ENCODE data around the gene MLLT10.
"Not testable (repeated sequence)": the region's sequence is repeated elsewhere in the genome, so short reads cannot be mapped to it uniquely, and the experiment has no call there.

Gene MLLT10

GRCh38 chr10:21584834-21585530 is 51.0 kb downstream of the MLLT10 start:
- DNase-seq (ENCODE audit: low read depth) = no peak

DNA sequence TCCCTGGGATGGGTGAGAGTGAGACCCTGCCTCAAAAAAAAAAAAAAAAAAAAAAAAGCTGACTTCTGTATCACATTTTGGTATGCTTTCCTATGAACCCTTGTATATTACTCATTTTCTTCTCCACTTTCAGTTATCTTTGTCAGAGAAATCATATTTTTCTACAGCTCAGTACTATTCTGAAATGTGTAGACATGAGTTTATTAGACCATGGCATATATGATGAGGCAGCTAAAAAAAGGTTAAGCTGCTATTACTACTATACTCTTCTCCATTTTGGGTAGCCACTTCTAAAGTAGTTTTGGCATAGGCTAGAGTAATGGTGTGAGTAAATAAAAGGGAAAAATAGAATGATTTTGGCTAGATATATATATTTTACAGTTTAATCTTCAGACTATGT is 53.4 kb downstream of the MLLT10 start:
- no peak for DNase-seq (ENCODE audit: low read depth)

- DNase-seq (ENCODE audit: low read depth) = not testable (repeated sequence)
Observed at GRCh38 chr10:21588159-21588558, 54.1 kb downstream of the MLLT10 start.

GRCh38 chr10:21593986-21594385 is 60.0 kb downstream of the MLLT10 start:
- no peak for DNase-seq (ENCODE audit: low read depth)

DNA sequence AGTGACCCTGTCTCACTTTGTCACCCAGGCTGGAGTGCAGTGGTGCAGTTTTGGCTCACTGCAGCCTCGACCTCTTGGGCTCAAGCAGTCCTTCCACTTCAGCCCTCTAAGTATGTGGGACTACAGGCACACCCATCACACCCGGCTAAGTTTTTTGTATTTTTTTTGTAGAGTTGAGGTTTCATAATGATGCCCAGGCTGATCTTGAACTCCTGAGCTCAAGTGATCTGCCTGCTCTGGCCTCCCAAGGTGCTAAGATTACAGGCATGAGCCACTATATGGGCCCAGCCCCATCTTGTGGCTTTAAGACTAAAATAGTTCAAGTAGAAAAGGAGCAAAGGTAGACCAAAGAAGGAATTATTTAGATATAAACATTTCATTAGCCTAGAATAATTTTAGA is 65.5 kb downstream of the MLLT10 start:
- no peak for DNase-seq (ENCODE audit: low read depth)

DNA sequence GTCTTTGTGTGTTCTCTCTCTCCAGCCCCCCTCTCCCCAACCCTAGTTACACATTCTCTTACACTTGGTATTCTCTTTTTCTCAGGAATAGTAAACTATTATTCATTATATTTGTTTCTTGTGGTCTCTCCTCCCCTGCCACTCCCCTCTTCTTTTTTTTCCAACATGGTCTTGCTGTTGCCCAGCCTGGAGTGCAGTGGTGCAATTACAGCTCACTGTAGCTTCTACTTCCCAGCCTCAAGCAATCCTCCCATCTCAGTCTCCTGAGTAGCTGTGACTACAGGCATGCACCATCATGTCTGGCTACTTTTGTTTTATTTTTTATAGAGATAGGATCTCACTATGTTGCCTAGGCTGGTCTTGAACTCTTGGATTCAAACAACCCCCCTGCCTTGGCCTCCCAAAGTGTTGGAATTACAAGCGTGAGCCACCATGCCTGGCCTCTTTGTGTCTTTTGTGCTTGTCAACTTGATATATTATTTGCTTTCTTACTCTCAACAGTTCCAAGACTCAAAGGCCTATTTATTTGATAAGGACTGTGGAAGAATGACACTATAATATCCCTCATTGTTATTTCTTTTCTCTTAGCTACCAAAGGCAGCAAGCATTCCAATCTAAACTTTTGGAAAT is 66.9 kb downstream of the MLLT10 start:
- DNase-seq (ENCODE audit: low read depth) = no peak

- DNase-seq (ENCODE audit: low read depth) = no peak
Observed at GRCh38 chr10:21602313-21602712, 68.3 kb downstream of the MLLT10 start.

- no peak for DNase-seq (ENCODE audit: low read depth)
Observed at GRCh38 chr10:21603721-21604120, 69.7 kb downstream of the MLLT10 start.

DNA sequence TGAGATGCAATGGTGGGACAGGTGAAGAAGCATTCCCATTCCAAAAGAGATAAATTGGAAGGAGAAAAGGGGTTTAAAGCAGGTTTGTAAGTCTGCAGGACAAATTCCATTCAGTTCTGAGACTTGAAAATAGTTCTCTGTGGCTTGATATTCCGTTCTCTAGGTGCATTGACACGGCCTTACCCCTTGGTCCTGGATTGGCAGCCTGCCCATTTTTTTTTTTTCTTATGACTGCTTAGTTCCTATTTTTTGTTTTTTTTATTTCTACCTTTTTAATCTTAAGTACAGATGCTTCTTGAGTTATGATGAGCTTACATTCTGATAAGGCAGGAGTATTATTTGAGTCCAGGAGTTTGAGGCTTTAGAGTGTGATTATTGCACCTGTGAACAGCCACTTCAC is 70.6 kb downstream of the MLLT10 start:
- DNase-seq (ENCODE audit: low read depth) = no peak

DNA sequence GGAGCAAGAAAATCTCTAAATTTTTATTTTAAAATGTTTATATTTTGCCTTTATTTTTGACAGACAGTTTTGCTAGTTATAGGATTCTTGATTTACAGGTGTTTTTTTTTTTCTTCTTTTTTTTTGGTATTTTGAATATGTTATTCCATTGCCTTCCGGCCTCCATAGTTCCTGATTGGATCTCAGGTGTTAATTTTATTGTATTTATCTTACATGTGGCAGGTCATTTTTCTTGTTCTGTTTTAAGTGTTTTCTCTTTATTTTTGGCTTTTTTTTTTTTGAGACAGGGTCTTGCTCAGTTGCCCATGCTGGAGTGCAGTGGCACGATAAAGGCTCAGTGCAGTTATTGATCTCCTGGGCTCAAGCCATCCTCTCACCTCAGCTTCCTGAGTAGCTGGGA is 73.9 kb downstream of the MLLT10 start:
- no peak for DNase-seq (ENCODE audit: low read depth)

GRCh38 chr10:21614000-21614399 is 80.0 kb downstream of the MLLT10 start:
- no peak for DNase-seq (ENCODE audit: low read depth)

GRCh38 chr10:21617267-21617666 is 83.2 kb downstream of the MLLT10 start:
- no peak for DNase-seq (ENCODE audit: low read depth)

DNA sequence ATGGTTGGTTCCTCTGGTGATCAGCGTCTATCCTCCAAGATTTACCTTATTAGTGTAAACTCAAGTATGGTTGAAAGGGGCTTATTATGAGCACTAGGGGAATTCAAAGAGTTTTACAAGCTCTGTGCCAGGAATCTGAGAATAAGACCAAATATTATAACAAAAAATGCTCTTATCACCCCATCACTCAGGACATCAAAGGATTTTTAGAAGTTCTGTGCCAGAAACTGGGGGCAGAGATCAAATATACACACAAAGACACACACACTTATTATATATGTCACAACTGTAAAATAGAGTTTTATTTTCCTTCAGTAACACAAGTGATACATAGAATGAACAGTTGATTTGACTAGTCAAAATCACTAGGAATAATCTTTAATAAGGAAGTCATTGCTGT is 89.3 kb downstream of the MLLT10 start:
- DNase-seq (ENCODE audit: low read depth) = no peak

DNA sequence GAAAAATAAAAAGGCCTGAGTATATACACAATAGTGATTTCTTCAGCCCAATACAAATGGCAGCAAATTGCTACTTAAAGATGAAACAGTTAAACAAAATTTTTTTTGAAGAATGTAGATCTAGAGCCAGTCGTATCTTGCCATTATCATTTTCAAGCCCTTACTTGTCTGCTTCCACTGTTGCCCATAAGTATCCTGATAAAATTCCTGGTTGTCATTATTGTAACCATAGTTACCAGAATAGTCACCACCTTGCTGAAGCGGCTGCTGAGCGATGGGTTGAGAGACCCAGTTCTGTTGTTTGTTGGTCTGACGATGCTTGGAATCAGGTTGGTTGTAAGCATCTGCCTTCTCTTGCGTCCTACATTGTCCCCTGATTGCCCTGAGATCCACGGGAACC is 90.4 kb downstream of the MLLT10 start:
- DNase-seq (ENCODE audit: low read depth) = not testable (repeated sequence)

DNA sequence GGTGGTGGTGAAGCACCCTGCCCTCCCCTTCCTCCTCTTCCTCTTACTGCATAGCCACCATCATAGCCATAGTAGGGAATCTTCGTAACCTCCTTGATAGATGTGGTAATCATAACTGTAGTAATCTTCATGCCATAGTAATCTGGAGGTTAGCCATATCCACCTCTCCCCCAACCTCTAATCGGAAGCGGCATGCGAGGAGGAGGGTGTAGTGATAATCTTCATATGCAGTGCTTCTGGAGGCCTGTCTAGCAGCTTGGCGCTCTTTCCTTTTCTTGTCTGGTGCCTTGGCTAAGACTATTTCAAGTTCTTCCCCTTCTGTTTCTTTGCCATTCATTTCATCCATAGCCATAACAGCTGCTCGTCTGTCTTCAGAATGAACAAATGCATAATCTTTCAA is 90.9 kb downstream of the MLLT10 start:
- DNase-seq (ENCODE audit: low read depth) = no peak

- no peak for DNase-seq (ENCODE audit: low read depth)
Observed at GRCh38 chr10:21625623-21626229, 91.7 kb downstream of the MLLT10 start.

GRCh38 chr10:21626457-21627161 is 92.6 kb downstream of the MLLT10 start:
- DNase-seq (ENCODE audit: low read depth) = no peak

- DNase-seq (ENCODE audit: low read depth) = no peak
Observed at GRCh38 chr10:21627331-21627730, 93.3 kb downstream of the MLLT10 start.

DNA sequence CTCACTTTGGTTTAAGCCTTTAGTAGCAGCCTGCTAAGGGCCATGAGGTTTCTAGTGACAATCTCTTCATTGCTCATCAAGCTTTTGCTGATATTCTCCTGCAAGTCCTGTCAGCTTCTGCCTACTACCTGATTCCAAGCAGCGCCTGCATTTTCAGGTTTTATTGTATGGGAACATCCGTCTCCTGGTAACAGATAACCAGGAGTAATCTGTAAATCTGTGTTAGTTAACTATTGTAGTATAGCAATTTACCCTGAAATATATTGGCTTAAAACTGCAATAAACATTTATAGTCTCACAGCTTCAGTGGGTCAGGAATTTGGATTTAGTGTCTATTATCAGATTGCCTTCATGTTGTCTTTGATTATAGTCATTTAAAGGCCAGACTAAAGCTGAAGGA is 94.0 kb downstream of the MLLT10 start:
- DNase-seq (ENCODE audit: low read depth) = no peak

DNA sequence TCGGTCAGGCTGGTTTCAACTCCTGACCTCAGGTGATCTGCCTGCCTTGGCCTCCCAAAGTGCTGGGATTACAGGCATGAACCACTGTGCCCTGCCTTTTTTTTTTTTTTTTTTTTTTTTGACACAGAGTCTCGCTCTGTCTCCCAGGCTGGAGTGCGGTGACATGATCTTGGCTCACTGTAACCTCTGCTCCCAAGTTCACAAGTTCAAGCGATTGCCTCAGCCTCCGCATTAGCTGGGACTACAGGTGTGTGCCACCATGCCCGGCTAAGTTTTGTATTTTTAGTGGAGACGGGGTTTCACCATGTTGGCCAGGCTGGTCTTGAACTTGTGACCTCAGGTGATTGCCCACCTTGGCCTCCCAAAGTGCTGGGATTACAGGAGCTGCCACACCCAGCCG is 94.6 kb downstream of the MLLT10 start:
- not testable (repeated sequence) for DNase-seq (ENCODE audit: low read depth)

GRCh38 chr10:21634599-21635365 is 100.8 kb downstream of the MLLT10 start:
- DNase-seq (ENCODE audit: low read depth) = no peak

- DNase-seq (ENCODE audit: low read depth) = no peak
Observed at GRCh38 chr10:21637795-21638194, 103.8 kb downstream of the MLLT10 start.

Data from T-helper 22 cell (primary cell).